Lung microvascular endothelial cell (primary cell): ENCODE results near the gene IFITM1. TPM values are rescaled to one million over a fixed set of nuclear protein-coding genes. Genes with fewer than 3 reads are reported as not detected.

Experiments used
- total RNA-seq: library from RNA; depleted of rRNA; stranded (reverse); fragments of >200 nt; gene quantifications from 2 replicates; pipeline ENCODE4 v1.2.1, GENCODE V29; 2014

Gene IFITM1
- total RNA-seq, 1 donor from 2014 or later: 0.20 TPM

Other genes with a start within 250 kb of the IFITM1 start
- gene SCGB1C1, start 121.0 kb upstream of the IFITM1 start, total RNA-seq: not detected in 2 replicates
- 8.9 and 11.3 TPM in 2 replicates for gene BET1L, start 106.6 kb upstream of the IFITM1 start, total RNA-seq
- 122 and 160 TPM in 2 replicates for gene RIC8A, start 106.3 kb upstream of the IFITM1 start, total RNA-seq
- gene SIRT3, start 77.7 kb upstream of the IFITM1 start, total RNA-seq: 6.0 and 6.8 TPM in 2 replicates
- gene PSMD13, start 77.1 kb upstream of the IFITM1 start, total RNA-seq: 141 and 161 TPM in 2 replicates
- gene NLRP6, start 35.6 kb upstream of the IFITM1 start, total RNA-seq: not detected in 2 replicates
- gene PGGHG, start 24.9 kb upstream of the IFITM1 start, total RNA-seq: 7.6 and 10.1 TPM in 2 replicates
- not detected in 2 replicates for gene IFITM5, start 14.5 kb upstream of the IFITM1 start, total RNA-seq
- 32.1 and 71.9 TPM in 2 replicates for gene IFITM2, start 6.2 kb upstream of the IFITM1 start, total RNA-seq
- gene IFITM3, start 6.8 kb downstream of the IFITM1 start, total RNA-seq: 37.3 and 51.6 TPM in 2 replicates
- 0.20 and 0.65 TPM in 2 replicates for gene B4GALNT4, start 55.5 kb downstream of the IFITM1 start, total RNA-seq
- 0.22 and 0.40 TPM in 2 replicates for gene PKP3, start 80.2 kb downstream of the IFITM1 start, total RNA-seq
- 32.9 and 35.7 TPM in 2 replicates for gene SIGIRR, start 101.0 kb downstream of the IFITM1 start, total RNA-seq
- 0.44 and 0.99 TPM in 2 replicates for gene ANO9, start 128.0 kb downstream of the IFITM1 start, total RNA-seq
- 21.8 and 31.7 TPM in 2 replicates for gene PTDSS2, start 136.2 kb downstream of the IFITM1 start, total RNA-seq
- gene RNH1, start 193.2 kb downstream of the IFITM1 start, total RNA-seq: 165 and 169 TPM in 2 replicates
- 45.4 and 47.3 TPM in 2 replicates for gene HRAS, start 221.5 kb downstream of the IFITM1 start, total RNA-seq
- 0.22 and 0.60 TPM in 2 replicates for gene LRRC56, start 223.5 kb downstream of the IFITM1 start, total RNA-seq
- gene LMNTD2, start 246.7 kb downstream of the IFITM1 start, total RNA-seq: 1.1 and 1.4 TPM in 2 replicates
- gene RASSF7, start 246.9 kb downstream of the IFITM1 start, total RNA-seq: 13.5 and 18.1 TPM in 2 replicates